Bone marrow (tissue), 2 donors: Measurements from ENCODE around the gene CRIP3.
A peak's percentile ranks its signal among the peaks of the same experiment; 100 is the strongest.
"Not testable (repeated sequence)": the region's sequence is repeated elsewhere in the genome, so short reads cannot be mapped to it uniquely, and the experiment has no call there.

Source experiments
- DNase-seq, 2 donors: peaks; one replicate each; lab custom pipeline; 2025; lab: John Stamatoyannopoulos, UW

CRIP3 gene

DNA sequence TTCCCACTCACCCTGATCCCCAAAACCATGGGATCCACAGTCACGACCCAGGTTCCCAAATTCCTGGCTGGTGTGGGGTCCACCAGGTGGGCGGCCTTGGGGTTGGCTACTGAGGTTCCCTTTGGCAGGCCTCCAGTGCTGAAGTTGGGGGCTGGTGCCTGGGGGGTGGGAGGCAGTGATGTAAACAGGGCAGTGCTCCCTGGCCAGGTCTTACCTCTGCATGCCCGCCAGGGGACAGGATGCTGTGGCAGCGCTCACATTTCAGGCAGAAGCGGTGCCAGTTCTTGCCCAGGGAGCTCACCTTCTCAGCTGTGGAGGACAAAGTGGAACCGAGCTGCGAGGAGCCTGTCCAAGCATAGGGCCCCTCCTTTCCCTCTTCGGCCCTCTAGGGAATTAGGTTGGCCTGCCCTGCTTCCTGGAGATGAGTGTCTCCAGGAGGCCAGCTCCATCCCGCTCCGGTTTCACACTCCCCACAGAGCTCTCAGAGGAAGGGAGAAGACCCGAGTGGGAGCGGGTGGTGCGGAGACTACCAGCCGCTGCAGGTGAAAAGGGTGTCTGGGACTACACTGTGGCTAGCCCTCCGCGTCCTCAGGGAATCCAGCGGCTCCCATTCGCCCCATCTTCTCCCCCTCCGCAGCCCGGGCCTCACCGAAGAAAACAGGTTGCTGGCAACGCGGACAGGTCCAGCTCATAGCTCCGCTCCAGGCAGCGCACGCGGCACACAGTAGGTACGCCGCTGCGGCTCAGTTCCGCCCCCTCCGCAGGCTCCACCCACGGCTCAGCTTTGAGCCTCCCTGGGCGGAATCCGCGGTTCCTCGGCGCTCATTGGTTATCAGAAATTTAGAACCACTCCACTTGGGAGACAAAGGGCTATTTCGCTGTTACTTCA lies at the start of gene CRIP3:
CRIP3 (minus strand) TSS at position 726 of the 889 bp plus-strand sequence; CDS start at position 692, 34 bp downstream.
- DNase-seq, result no peak

DNA sequence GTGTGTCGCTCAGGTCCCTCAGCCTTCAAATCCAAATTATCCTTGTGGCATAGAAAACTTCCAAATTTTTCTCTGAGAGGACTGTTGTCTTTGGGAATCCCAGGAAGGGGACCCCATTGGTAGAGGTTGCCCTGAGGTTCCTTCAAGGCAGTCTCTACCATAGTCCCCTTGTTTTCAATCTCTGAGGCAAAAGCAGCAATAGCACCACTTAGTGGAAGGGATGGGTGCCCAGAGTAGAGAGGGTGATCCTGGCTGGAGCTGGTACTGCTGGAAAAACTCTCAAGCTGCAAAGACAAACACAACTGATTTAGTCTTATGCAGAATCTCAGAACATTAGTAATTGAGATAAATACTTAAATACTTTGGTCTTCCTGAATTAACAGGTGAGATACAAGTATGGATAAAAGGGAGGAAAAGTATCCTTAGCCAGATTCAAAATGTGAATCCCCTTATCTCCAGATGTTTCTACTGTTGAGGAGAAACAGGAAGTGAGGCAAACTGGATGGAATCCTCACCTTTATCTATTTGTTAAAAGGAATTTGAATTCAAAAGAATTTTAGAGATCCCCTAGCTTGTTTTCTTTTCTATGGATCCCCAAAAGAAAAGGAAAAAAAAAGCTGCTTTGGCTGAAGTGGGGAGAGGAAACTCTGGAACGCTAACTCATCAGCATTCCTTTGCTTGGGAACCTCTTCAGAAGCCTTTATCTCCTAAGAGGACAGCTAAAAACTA lies 47.4 kb upstream of the CRIP3 start:
- DNase-seq, result peak in 1 of 2 donors; percentile 14

DNA sequence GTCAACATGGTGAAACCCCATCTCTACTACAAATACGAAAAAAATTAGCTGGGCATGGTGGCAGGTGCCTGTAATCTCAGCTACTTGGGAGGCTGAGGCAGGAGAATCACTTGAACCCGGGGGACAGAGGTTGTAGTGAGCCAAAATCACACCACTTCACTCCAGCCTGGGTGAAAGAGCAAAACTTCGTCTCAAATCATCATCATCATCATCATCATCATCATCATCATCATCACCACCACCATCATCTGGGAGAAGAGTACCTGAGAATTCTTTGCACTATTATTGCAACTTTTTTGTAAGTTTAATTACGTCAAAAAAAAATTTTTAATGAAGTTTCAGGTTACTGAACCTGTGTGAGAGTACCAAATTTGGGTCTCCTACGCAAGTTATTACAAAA lies 43.3 kb upstream of the CRIP3 start:
- DNase-seq, result not testable (repeated sequence)

- no peak for DNase-seq
Measured at GRCh38 chr6:43347444-43347843, 38.8 kb upstream of the CRIP3 start.

DNA sequence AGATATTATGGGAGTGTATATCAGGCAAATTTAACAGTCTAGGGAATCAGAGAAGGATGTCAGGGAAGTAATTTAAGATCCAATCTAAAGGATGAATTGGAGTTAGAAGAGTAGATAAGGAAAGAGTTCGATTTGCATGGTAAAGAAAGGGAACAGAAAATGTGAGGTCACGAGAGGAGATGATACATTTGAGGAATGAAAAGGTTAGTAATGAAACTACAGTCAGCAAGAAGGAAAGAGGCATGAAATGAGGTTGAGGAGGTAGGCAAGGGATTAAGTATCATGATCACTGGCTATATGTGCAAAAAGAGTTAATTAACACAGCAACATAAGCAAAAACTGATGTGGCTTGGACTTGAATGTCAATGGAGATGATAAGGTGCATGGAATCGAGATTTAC lies 38.4 kb upstream of the CRIP3 start:
- no peak for DNase-seq

- DNase-seq, result not testable (repeated sequence)
Measured at GRCh38 chr6:43346243-43346642, 37.6 kb upstream of the CRIP3 start.

GRCh38 chr6:43339168-43339567 lies 30.5 kb upstream of the CRIP3 start:
- DNase-seq, result no peak

GRCh38 chr6:43338243-43338642 lies 29.6 kb upstream of the CRIP3 start:
- DNase-seq, result no peak

DNA sequence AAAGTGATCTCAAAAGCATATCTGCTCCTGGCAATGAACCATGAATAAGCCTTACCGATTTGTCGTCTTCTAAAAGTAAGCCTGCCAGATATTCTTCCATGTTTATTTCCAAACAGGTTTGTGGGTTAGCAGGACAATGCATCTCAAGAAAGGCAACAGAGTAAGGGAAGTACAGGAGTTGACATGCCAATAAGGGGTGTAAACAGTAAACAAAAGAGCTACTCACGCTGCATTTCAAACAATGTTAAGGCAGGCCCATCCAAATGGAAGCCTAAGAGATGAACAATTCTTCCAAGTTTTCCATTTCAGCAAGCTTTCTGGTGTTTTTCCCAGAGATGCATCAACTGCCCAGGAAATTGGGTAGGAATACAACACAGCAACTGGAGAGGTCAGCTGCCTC lies 27.8 kb upstream of the CRIP3 start:
- no peak for DNase-seq

- no peak for DNase-seq
Measured at GRCh38 chr6:43335469-43335868, 26.8 kb upstream of the CRIP3 start.

- peak in 1 of 2 donors; percentile 25 for DNase-seq
Measured at GRCh38 chr6:43334466-43335095, 26.0 kb upstream of the CRIP3 start.

- peak in 1 of 2 donors; percentile 9 for DNase-seq
Measured at GRCh38 chr6:43331891-43332290, 23.3 kb upstream of the CRIP3 start.

- DNase-seq, result no peak
Measured at GRCh38 chr6:43331470-43331869, 22.8 kb upstream of the CRIP3 start.

DNA sequence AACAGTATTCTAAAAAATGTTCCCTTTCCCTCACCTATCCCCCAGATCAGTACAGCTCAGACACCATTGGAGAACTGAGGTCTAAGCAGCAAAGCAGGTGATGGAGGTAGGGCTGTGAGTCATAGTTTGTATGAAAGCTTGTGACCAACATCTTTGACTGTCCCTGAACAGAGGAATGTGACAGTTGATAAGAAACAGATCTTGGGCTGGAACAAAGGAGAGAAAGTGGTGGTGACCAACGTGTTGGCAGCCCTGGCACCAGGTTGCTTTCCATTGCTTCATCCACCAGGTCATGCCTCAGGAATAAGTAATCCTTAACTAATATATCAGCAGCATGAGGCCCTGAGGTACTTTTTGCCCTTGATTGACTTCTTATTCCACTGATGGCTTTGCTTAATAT lies 19.9 kb upstream of the CRIP3 start:
- DNase-seq, result no peak

DNA sequence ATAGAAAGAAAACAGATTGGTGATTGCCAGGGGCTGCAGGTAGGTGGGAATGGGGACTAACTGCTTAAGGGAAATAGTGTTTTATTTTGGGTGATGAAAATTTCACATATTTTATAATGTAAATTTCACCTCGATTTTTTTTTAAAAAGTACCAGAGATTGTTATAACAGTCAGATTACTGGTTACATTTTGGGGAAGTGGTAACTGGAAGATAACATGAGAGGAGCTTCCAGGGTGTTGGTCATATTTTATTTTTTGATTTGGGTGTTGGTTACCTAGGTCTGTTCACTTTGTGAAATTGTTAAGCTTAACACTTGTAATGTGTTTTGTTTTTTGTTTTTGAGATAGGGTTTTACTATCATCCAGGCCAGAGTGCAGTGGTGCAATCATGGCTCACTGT lies 17.2 kb upstream of the CRIP3 start:
- DNase-seq, result no peak

DNA sequence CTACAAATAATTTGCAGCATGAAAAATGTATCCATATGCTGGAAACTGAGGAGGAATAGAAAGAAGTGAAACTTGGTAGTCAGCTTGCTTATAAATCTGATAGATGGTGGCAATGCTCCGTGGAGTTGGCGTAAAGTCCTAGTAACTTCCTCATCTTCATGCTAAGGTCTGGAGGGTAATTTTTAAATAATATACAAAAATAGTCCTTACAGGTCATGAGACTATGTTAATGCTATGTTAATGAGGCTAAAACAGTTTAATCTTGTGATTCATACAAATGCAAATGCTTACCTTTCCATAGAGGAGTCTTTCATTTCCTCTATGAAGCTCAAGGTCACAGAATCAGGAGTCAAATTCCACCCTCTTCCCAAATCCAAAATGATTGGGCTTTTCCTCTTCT lies 9.4 kb upstream of the CRIP3 start:
- DNase-seq, result no peak

- DNase-seq, result no peak
Measured at GRCh38 chr6:43313813-43314212, 5.2 kb upstream of the CRIP3 start.

GRCh38 chr6:43311666-43312065 lies 3.0 kb upstream of the CRIP3 start:
- DNase-seq, result no peak

GRCh38 chr6:43310624-43311023 lies 2.0 kb upstream of the CRIP3 start:
- peak in 1 of 2 donors; percentile 20 for DNase-seq

- DNase-seq, result no peak
Measured at GRCh38 chr6:43310134-43310533, 1.5 kb upstream of the CRIP3 start.

DNA sequence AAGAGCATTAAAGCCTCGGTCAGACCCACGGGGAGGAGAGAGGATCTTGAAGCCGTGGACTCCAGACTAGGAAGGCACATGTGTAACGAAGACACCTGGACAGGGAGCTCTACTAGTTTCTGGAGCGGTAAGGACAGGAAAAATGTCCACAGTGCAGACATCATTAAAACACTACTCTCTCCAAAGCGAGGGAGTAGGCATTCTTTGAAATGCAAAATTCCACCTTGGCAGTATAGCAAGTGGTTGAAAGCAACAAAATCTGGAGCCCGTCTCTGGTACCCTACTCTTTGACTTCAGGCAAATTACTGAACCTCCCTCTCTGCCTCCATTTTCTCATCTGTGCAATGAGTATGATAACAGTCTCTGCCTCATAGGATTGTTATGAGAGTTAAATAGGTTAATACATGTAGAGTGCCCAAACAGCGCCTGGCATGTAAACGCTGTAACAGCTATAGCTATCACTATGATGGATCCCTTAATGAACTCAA lies 408 bp upstream of the CRIP3 start:
- DNase-seq, result no peak

DNA sequence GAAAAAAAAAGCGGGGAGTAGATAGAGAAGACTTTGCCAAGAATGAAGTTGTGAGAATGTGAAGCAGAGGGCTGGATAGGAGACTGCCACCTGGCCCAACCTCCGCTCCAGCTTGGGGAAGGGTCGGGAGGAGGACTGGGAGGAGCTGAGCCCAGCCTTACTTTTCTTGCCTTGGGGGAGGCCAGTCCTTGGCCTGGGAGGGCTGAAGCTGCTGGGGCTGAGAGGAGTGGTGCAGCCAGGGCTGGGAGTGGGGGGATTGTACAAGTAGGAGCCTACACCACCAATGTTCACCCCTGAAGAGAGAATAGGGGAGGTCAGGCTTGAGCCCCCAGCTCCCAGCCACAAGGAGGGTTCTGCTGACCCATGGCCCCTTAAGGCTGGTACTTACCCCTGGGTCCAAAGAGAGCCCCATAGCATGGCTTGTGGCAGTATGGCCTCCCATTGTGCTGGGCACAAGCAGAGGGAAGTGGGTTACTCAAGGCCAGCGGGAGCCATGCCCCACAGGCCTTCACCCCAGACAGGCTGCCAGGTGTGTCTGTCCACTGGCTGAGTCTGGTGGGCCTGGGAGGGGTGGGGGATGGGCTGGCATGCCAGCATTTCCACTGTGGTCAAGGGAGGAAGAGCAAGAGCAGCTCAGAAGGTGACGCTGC lies 1.1 kb downstream of the CRIP3 start:
- no peak for DNase-seq
